Coronary artery (tissue), 2 donors: ENCODE results near the gene CA12.
A peak's percentile ranks its signal among the peaks of the same experiment; 100 is the strongest.

Experiments used
- DNase-seq: peaks from one replicate; pipeline ENCODE4 v3.0.0-alpha.2; 2017; ENCODE audit warnings: low spot score
- H3K27ac ChIP-seq, 2 donors: fragments of 200-600 bp; sonication (generic); one replicate each; pipeline ENCODE4 v1.5.1; 2016 to 2019
- H3K4me3 ChIP-seq: fragments of 200-600 bp; sonication (generic); 2 replicates; pipeline ENCODE4 v1.5.1; 2016; ENCODE audit warnings: mild to moderate bottlenecking, moderate library complexity
- TF ChIP-seq, protein P1 (sequence below): fragments of 200-600 bp; sonication (generic); IDR thresholded peaks from one replicate; pipeline ENCODE4 v1.5.1; 2019; ENCODE audit warnings: antibody characterized with exemption

CA12 gene

DNA sequence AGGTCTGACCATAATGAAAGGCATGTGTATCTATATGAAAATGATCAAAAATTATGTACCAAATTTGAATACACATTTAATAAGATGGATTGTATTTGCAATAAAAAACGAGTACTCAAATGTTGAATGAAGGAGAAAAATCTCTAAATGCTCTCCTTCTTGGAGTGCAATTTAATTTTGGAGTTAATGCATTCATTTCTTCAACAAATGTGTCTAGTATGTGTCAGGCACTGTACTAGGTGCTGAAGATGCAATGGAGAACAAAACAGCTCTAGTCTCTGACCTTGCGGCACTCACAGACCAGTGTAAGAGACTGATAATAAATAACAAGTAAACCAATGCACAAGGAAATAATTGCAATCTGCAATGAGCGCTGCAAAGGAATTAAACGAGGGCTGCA is 28.8 kb downstream of the CA12 start:
- no peak for DNase-seq
- TF ChIP-seq, protein P1, sequence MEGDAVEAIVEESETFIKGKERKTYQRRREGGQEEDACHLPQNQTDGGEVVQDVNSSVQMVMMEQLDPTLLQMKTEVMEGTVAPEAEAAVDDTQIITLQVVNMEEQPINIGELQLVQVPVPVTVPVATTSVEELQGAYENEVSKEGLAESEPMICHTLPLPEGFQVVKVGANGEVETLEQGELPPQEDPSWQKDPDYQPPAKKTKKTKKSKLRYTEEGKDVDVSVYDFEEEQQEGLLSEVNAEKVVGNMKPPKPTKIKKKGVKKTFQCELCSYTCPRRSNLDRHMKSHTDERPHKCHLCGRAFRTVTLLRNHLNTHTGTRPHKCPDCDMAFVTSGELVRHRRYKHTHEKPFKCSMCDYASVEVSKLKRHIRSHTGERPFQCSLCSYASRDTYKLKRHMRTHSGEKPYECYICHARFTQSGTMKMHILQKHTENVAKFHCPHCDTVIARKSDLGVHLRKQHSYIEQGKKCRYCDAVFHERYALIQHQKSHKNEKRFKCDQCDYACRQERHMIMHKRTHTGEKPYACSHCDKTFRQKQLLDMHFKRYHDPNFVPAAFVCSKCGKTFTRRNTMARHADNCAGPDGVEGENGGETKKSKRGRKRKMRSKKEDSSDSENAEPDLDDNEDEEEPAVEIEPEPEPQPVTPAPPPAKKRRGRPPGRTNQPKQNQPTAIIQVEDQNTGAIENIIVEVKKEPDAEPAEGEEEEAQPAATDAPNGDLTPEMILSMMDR, result no peak
- H3K27ac ChIP-seq, result no peak overlapping the region

DNA sequence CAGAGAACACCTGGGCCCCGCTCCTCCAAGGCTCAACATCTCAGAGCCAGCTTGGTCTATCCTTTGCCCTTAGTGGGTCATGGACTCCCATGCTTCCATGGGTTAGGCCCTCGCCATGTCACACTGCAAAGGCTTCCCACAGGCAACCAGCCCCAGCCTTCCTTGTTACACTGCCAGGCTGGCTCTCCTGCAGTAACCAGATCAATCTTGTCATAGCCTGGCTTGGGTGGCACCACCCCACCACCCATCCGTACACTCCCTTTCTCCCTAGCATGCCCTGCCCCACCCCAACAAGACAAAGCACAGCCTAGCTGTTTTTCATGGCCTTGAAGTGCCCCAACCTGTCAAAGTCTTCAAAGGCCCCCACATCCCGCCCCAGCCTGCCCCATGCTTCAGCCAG is 30.5 kb downstream of the CA12 start:
- DNase-seq, result no peak
- no peak overlapping the region for H3K4me3 ChIP-seq
- no peak overlapping the region for H3K27ac ChIP-seq
- TF ChIP-seq, protein P1, result no peak

More for the DNA sequence above, 28.8 kb downstream of the CA12 start:
- no peak overlapping the region for H3K4me3 ChIP-seq

DNA sequence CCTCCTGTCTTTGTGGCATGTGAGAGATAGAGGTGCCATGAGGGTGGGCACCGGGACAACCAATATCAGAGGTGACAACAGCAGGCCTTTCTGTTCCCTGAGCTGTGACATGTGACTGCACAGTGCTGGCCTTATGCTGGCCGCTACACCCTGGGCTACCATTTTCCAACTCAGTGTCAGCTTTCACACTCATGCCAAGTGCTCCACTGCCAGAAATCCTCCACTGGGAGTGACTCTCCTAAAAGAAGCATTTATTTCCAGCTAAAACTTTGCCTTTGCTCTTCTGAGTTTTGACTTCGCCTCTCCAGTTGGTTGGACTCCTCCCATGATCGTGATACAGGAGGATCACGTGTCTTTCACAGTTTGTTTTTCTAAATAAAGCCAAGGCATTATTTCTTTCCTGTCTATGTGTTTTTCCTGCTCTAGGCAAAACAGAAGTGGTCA is 31.4 kb downstream of the CA12 start:
- Histone ChIP-seq H3K27ac (peak overlapping the region; percentile 27 to 71), H3K4me3 (no peak overlapping the region)
- DNase-seq, result no peak
- TF ChIP-seq, protein P1, result no peak

DNA sequence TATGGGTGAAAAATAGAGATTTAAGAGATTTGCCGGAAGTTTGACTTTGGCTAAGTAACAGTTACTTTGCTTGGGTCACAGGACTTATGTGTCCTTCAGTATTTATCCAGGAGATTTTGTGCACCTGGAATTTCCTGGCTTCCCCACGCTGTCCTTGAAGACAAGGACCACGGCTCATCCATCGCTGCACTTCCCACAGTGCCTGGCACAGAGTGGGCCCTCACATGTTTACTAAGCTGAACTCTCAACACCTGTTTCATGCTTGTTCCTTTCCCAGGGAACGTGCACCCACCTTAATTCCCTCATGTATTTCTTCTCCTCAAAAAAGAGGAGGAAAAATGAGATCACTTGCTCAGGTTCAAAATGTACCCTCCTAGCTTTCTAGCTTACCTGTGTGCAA is 32.0 kb downstream of the CA12 start:
- Histone ChIP-seq H3K27ac (peak overlapping the region; percentile 27 to 71), H3K4me3 (no peak overlapping the region)
- no peak for DNase-seq
- TF ChIP-seq, protein P1, result no peak

DNA sequence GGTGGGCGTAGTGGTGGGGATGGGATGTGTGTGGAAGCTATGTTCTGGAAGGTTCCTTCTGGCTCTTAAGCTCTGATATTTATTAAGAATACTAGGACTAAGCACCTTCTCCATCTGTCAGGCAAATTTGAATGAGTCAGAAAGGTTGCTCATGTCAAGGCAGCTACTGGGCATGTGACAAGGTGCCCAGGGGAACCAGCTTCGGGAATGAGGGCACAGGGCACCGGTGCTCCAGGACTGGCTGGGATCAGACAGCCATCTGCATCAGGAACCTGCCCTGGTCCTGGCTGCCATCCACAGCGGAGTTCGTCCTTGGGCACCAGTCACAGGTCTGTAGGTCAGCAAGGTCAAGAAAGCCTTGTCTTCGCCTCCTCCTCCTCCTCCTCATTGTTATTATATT is 32.5 kb downstream of the CA12 start:
- TF ChIP-seq, protein P1, result no peak
- no peak for DNase-seq
- Histone ChIP-seq H3K27ac (peak overlapping the region in 1 of 2 donors; percentile 32), H3K4me3 (no peak overlapping the region)

DNA sequence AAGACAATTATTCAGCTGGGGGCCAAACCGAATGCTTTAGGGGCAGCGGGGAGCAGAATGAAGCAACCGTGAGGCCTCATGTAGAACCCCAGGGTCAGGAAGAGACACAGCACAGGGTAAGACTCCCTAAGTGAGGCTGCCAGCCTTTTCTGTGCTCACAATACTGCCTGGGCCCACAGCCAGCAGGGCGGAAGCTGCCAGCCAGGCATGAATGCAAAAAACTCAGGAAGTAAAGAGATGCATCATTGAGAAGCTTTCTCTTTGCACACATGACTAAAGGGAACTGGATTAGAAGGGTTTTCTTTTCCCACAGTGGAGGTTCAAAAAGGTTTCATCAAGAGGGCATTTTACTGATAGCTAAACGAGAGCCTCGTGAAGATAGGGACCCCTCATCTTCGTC is 33.3 kb downstream of the CA12 start:
- TF ChIP-seq, protein P1, result no peak
- Histone ChIP-seq H3K27ac (peak overlapping the region in 1 of 2 donors; percentile 37), H3K4me3 (no peak overlapping the region)
- no peak for DNase-seq

DNA sequence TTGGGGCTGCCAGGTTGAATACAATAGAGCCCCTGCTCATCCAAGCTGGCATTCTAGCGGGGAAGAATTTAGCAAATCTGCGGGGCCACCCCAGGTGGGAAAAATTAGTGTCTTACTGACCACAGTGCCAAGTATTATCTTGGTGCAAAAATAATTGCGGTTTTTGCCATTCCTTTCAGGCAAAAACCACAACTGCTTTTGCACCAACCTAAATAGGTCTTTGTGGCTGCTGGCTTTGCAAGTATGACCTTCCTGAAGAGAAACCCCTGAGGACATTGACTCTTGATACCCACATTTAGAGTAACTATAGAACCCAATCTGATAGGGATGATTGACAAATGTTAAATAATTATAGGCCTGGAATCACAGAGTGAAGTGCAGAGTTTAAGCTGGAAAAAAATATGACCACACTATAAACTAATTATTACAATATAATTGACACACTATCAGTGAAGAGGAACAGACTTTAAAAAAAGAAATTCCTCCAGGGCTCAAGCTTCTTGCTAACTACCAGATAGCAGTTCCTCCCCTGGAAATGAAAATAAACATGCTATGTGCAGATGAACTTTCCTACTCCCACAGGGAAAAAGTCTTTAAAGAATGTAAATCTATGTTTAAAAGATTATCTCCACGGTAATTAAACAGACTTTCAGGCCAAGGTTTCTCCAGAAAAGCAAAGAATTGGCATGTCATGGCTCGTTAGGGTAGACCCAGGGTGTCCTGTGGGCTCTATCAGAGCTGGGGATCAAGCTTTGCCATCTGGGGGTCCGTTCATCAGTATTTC is 34.4 kb downstream of the CA12 start:
- no peak for DNase-seq
- Histone ChIP-seq H3K4me3 (no peak overlapping the region), H3K27ac (peak overlapping the region in 1 of 2 donors; percentile 37)
- TF ChIP-seq, protein P1, result no peak
